ENCODE data around the gene TOX4. TPM values are rescaled to one million over a fixed set of nuclear protein-coding genes. Genes with fewer than 3 reads are reported as not detected.

TOX4 gene
- total RNA-seq, 1 donor from 2014 or later = 92.2 TPM

GRCh38 chr14:21498540-21499526 is 21.8 kb downstream of the TOX4 start:
- FAIRE-seq (no peak), DNase-seq (ENCODE audit: low read depth) (peak; percentile 16)
- H2AFZ ChIP-seq (ENCODE audit: low read depth, low read length) = no peak overlapping the region
- Mint-ChIP-seq H3K4me3 (ENCODE audit: unreplicated experiment) (no peak overlapping the region), H3K36me3 (ENCODE audit: low read depth, unreplicated experiment) (peaks cover 34% of the 10 kb centered on the region), H3K4me1 (ENCODE audit: low read depth, unreplicated experiment) (peaks cover 23% of the 10 kb centered on the region), H3K27me3 (ENCODE audit: low read depth, unreplicated experiment) (no peaks in the 10 kb centered on the region), H3K9me3 (ENCODE audit: unreplicated experiment) (no peaks in the 10 kb centered on the region), H3K27ac (ENCODE audit: unreplicated experiment) (peak overlapping the region; percentile 93)
- peaks cover 8% of the 10 kb centered on the region for H4K20me1 ChIP-seq (ENCODE audit: insufficient read depth, low read length)
- H3K79me2 ChIP-seq (ENCODE audit: insufficient read depth, low read length) = peaks cover 7% of the 10 kb centered on the region
- TF ChIP-seq, protein P1, sequence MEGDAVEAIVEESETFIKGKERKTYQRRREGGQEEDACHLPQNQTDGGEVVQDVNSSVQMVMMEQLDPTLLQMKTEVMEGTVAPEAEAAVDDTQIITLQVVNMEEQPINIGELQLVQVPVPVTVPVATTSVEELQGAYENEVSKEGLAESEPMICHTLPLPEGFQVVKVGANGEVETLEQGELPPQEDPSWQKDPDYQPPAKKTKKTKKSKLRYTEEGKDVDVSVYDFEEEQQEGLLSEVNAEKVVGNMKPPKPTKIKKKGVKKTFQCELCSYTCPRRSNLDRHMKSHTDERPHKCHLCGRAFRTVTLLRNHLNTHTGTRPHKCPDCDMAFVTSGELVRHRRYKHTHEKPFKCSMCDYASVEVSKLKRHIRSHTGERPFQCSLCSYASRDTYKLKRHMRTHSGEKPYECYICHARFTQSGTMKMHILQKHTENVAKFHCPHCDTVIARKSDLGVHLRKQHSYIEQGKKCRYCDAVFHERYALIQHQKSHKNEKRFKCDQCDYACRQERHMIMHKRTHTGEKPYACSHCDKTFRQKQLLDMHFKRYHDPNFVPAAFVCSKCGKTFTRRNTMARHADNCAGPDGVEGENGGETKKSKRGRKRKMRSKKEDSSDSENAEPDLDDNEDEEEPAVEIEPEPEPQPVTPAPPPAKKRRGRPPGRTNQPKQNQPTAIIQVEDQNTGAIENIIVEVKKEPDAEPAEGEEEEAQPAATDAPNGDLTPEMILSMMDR (IDR thresholded peaks at IDR 0.05; ENCODE audit: insufficient read depth, low read depth, low read length) = peak; percentile 43
- TF ChIP-seq EZH2 (IDR thresholded peaks at IDR 0.05; ENCODE audit: insufficient read depth, low read length) = no peak
- H3K36me3 ChIP-seq (ENCODE audit: insufficient read depth, low read length) = peaks cover 66% of the 10 kb centered on the region
- H3K4me2 ChIP-seq (ENCODE audit: low read length) = no peak overlapping the region
- peak overlapping the region; percentile 8 for H3K27ac ChIP-seq (ENCODE audit: low read depth, low read length)
- H3K9me3 ChIP-seq (ENCODE audit: insufficient read depth, low read depth, low read length) = no peaks in the 10 kb centered on the region
- no peaks in the 10 kb centered on the region for H3K4me1 ChIP-seq (ENCODE audit: insufficient read depth, low read length)
- H3K9ac ChIP-seq (ENCODE audit: low read length) = no peak overlapping the region
- no peak overlapping the region for H3K4me3 ChIP-seq (ENCODE audit: insufficient read depth, low read depth, low read length)
- H3K27me3 ChIP-seq (ENCODE audit: insufficient read depth, low read length) = no peaks in the 10 kb centered on the region

- H3K4me2 ChIP-seq (ENCODE audit: low read length) = no peak overlapping the region
- DNase-seq (ENCODE audit: low read depth) = no peak
- Mint-ChIP-seq H3K36me3 (ENCODE audit: low read depth, unreplicated experiment) (peaks cover 25% of the 10 kb centered on the region), H3K4me1 (ENCODE audit: low read depth, unreplicated experiment) (peaks cover 16% of the 10 kb centered on the region), H3K9me3 (ENCODE audit: unreplicated experiment) (no peaks in the 10 kb centered on the region), H3K4me3 (ENCODE audit: unreplicated experiment) (no peak overlapping the region), H3K27me3 (ENCODE audit: low read depth, unreplicated experiment) (no peaks in the 10 kb centered on the region), H3K27ac (ENCODE audit: unreplicated experiment) (no peak overlapping the region)
- TF ChIP-seq, protein P1 (IDR thresholded peaks at IDR 0.05; ENCODE audit: insufficient read depth, low read depth, low read length) = no peak
- TF ChIP-seq EZH2 (IDR thresholded peaks at IDR 0.05; ENCODE audit: insufficient read depth, low read length) = no peak
- H3K27ac ChIP-seq (ENCODE audit: low read depth, low read length) = no peak overlapping the region
- H3K79me2 ChIP-seq (ENCODE audit: insufficient read depth, low read length) = peaks cover 28% of the 10 kb centered on the region
- no peaks in the 10 kb centered on the region for H3K4me1 ChIP-seq (ENCODE audit: insufficient read depth, low read length)
- H3K27me3 ChIP-seq (ENCODE audit: insufficient read depth, low read length) = no peaks in the 10 kb centered on the region
- H4K20me1 ChIP-seq (ENCODE audit: insufficient read depth, low read length) = peaks cover 7% of the 10 kb centered on the region
- H3K9me3 ChIP-seq (ENCODE audit: insufficient read depth, low read depth, low read length) = no peaks in the 10 kb centered on the region
- no peak overlapping the region for H2AFZ ChIP-seq (ENCODE audit: low read depth, low read length)
- peaks cover 59% of the 10 kb centered on the region for H3K36me3 ChIP-seq (ENCODE audit: insufficient read depth, low read length)
- FAIRE-seq = no peak
- H3K9ac ChIP-seq (ENCODE audit: low read length) = no peak overlapping the region
- no peak overlapping the region for H3K4me3 ChIP-seq (ENCODE audit: insufficient read depth, low read depth, low read length)
Observed at GRCh38 chr14:21501568-21501967, 24.6 kb downstream of the TOX4 start.

DNA sequence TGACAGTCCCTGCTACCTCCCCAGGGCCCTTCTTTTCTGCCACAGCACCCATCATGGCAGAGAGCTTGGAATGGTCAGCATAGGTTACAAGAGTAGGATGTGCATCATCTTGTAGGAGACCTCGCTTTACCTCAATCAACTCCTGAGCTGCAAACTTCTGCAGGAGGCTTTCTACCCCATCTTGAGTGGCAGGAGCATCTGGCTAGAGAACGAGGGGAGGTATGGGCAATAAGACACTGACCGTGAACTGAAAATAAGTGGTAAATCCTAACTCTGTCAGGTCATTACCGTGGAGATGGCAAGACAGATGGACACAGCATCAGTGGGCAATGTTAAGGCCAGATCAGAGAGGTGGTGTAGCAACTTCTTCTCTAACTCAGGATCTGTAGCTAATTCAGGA is 26.4 kb downstream of the TOX4 start:
- no peak overlapping the region for H3K27ac ChIP-seq (ENCODE audit: low read depth, low read length)
- H3K4me2 ChIP-seq (ENCODE audit: low read length) = no peak overlapping the region
- no peak for DNase-seq (ENCODE audit: low read depth)
- H4K20me1 ChIP-seq (ENCODE audit: insufficient read depth, low read length) = peaks cover 4% of the 10 kb centered on the region
- Mint-ChIP-seq H3K36me3 (ENCODE audit: low read depth, unreplicated experiment) (peaks cover 22% of the 10 kb centered on the region), H3K4me1 (ENCODE audit: low read depth, unreplicated experiment) (peaks cover 16% of the 10 kb centered on the region), H3K27ac (ENCODE audit: unreplicated experiment) (no peak overlapping the region), H3K4me3 (ENCODE audit: unreplicated experiment) (no peak overlapping the region), H3K27me3 (ENCODE audit: low read depth, unreplicated experiment) (no peaks in the 10 kb centered on the region), H3K9me3 (ENCODE audit: unreplicated experiment) (no peaks in the 10 kb centered on the region)
- no peaks in the 10 kb centered on the region for H3K27me3 ChIP-seq (ENCODE audit: insufficient read depth, low read length)
- H3K9ac ChIP-seq (ENCODE audit: low read length) = no peak overlapping the region
- H3K4me1 ChIP-seq (ENCODE audit: insufficient read depth, low read length) = no peaks in the 10 kb centered on the region
- no peak overlapping the region for H2AFZ ChIP-seq (ENCODE audit: low read depth, low read length)
- TF ChIP-seq, protein P1 (IDR thresholded peaks at IDR 0.05; ENCODE audit: insufficient read depth, low read depth, low read length) = no peak
- TF ChIP-seq EZH2 (IDR thresholded peaks at IDR 0.05; ENCODE audit: insufficient read depth, low read length) = no peak
- no peak overlapping the region for H3K4me3 ChIP-seq (ENCODE audit: insufficient read depth, low read depth, low read length)
- H3K9me3 ChIP-seq (ENCODE audit: insufficient read depth, low read depth, low read length) = no peaks in the 10 kb centered on the region
- peaks cover 43% of the 10 kb centered on the region for H3K36me3 ChIP-seq (ENCODE audit: insufficient read depth, low read length)
- FAIRE-seq = no peak
- H3K79me2 ChIP-seq (ENCODE audit: insufficient read depth, low read length) = peaks cover 45% of the 10 kb centered on the region
